Stimulated activated CD4-positive, alpha-beta T cell treated with anti-CD3 and anti-CD28 coated beads, Interleukin-1b, Interleukin-23, amount 100 ng/mL, for 4 hours (primary cell): Measurements from ENCODE around the gene RIPK1.
"Not testable (repeated sequence)": the region's sequence is repeated elsewhere in the genome, so short reads cannot be mapped to it uniquely, and the experiment has no call there.

Experiments
- DNase-seq, 2 donors: peaks; one replicate each; pipeline ENCODE4 v3.0.0-alpha.2; 2020; ENCODE audit warnings: low read depth in 2 of 2

Gene RIPK1

GRCh38 chr6:3045777-3046176 lies 22.5 kb upstream of the RIPK1 start:
- DNase-seq = no peak

- no peak for DNase-seq
Observed at GRCh38 chr6:3046295-3046694, 22.0 kb upstream of the RIPK1 start.

GRCh38 chr6:3048009-3048408 lies 20.3 kb upstream of the RIPK1 start:
- DNase-seq = not testable (repeated sequence)

- no peak for DNase-seq
Observed at GRCh38 chr6:3052481-3053230, 15.6 kb upstream of the RIPK1 start.

GRCh38 chr6:3053231-3053508 lies 15.1 kb upstream of the RIPK1 start:
- no peak for DNase-seq

GRCh38 chr6:3054229-3055157 lies 13.8 kb upstream of the RIPK1 start:
- DNase-seq = not testable (repeated sequence)

GRCh38 chr6:3055158-3055499 lies 13.2 kb upstream of the RIPK1 start:
- DNase-seq = not testable (repeated sequence)

GRCh38 chr6:3057063-3057770 lies 11.1 kb upstream of the RIPK1 start:
- no peak for DNase-seq

GRCh38 chr6:3058957-3059356 lies 9.3 kb upstream of the RIPK1 start:
- DNase-seq = no peak

GRCh38 chr6:3060092-3060491 lies 8.2 kb upstream of the RIPK1 start:
- not testable (repeated sequence) for DNase-seq

- DNase-seq = no peak
Observed at GRCh38 chr6:3061501-3061941, 6.8 kb upstream of the RIPK1 start.

- not testable (repeated sequence) for DNase-seq
Observed at GRCh38 chr6:3063340-3063732, 5.0 kb upstream of the RIPK1 start.

- DNase-seq = peak; percentile 83 to 84
Observed at GRCh38 chr6:3063733-3064700, 4.3 kb upstream of the RIPK1 start.

- no peak for DNase-seq
Observed at GRCh38 chr6:3071568-3071967, 3.3 kb downstream of the RIPK1 start.

- DNase-seq = no peak
Observed at GRCh38 chr6:3072798-3073197, 4.5 kb downstream of the RIPK1 start.

- DNase-seq = no peak
Observed at GRCh38 chr6:3073382-3073781, 5.1 kb downstream of the RIPK1 start.

GRCh38 chr6:3075772-3076113 lies 7.4 kb downstream of the RIPK1 start:
- no peak for DNase-seq

GRCh38 chr6:3076320-3076719 lies 8.0 kb downstream of the RIPK1 start:
- DNase-seq = no peak

GRCh38 chr6:3077430-3077829 lies 9.1 kb downstream of the RIPK1 start:
- DNase-seq = no peak

- DNase-seq = not testable (repeated sequence)
Observed at GRCh38 chr6:3078952-3079351, 10.7 kb downstream of the RIPK1 start.

GRCh38 chr6:3079682-3080081 lies 11.4 kb downstream of the RIPK1 start:
- no peak for DNase-seq
